Stimulated activated naive CD8-positive, alpha-beta T cell treated with anti-CD3 and anti-CD28 coated beads, Interleukin-15, Interleukin-2, amounts not matched to agents 100 ng/mL and 50 ng/mL, for 24 hours (primary cell): ENCODE measurements around the gene NME8.

Experiments
- H3K27ac Mint-ChIP-seq: one replicate; pipeline ENCODE4 v1.8.0; 2021; ENCODE audit warnings: mild to moderate bottlenecking, mixed read lengths
- H3K27me3 Mint-ChIP-seq: one replicate; pipeline ENCODE4 v1.8.0; 2021; ENCODE audit warnings: mixed read lengths
- H3K36me3 Mint-ChIP-seq: one replicate; pipeline ENCODE4 v1.8.0; 2021; ENCODE audit warnings: low read depth, mixed read lengths
- H3K4me1 Mint-ChIP-seq: one replicate; pipeline ENCODE4 v1.8.0; 2021; ENCODE audit warnings: low read depth, mixed read lengths
- H3K4me3 Mint-ChIP-seq: one replicate; pipeline ENCODE4 v1.8.0; 2021; ENCODE audit warnings: mild to moderate bottlenecking, mixed read lengths
- H3K9me3 Mint-ChIP-seq: one replicate; pipeline ENCODE4 v1.8.0; 2021; ENCODE audit warnings: mixed read lengths

Gene NME8

GRCh38 chr7:37833107-37833817 lies 15.1 kb upstream of the NME8 start:
- Mint-ChIP-seq H3K27me3 (peaks cover 4% of the 10 kb centered on the region), H3K27ac (no peak overlapping the region), H3K4me1 (peaks cover 3% of the 10 kb centered on the region), H3K36me3 (no peaks in the 10 kb centered on the region), H3K9me3 (no peaks in the 10 kb centered on the region), H3K4me3 (peak overlapping the region; percentile 76)

- H3K9me3 Mint-ChIP-seq = no peaks in the 10 kb centered on the region
- no peaks in the 10 kb centered on the region for H3K36me3 Mint-ChIP-seq
- peaks cover 5% of the 10 kb centered on the region for H3K27me3 Mint-ChIP-seq
- H3K27ac Mint-ChIP-seq = no peak overlapping the region
- peaks cover 3% of the 10 kb centered on the region for H3K4me1 Mint-ChIP-seq
- no peak overlapping the region for H3K4me3 Mint-ChIP-seq
These were observed 14.6 kb upstream of the NME8 start for GRCh38 chr7:37833818-37834146.

GRCh38 chr7:37853468-37853867 lies 5.1 kb downstream of the NME8 start:
- Mint-ChIP-seq H3K4me1 (no peaks in the 10 kb centered on the region), H3K36me3 (no peaks in the 10 kb centered on the region), H3K27ac (no peak overlapping the region), H3K9me3 (no peaks in the 10 kb centered on the region), H3K27me3 (peaks cover 5% of the 10 kb centered on the region), H3K4me3 (no peak overlapping the region)

- no peaks in the 10 kb centered on the region for H3K36me3 Mint-ChIP-seq
- H3K27me3 Mint-ChIP-seq = peaks cover 4% of the 10 kb centered on the region
- no peaks in the 10 kb centered on the region for H3K9me3 Mint-ChIP-seq
- H3K4me1 Mint-ChIP-seq = no peaks in the 10 kb centered on the region
- no peak overlapping the region for H3K4me3 Mint-ChIP-seq
- no peak overlapping the region for H3K27ac Mint-ChIP-seq
These were observed 33.7 kb downstream of the NME8 start for GRCh38 chr7:37882086-37882485.

GRCh38 chr7:37893359-37893758 lies 45.0 kb downstream of the NME8 start:
- no peak overlapping the region for H3K27ac Mint-ChIP-seq
- peaks cover 11% of the 10 kb centered on the region for H3K27me3 Mint-ChIP-seq
- no peaks in the 10 kb centered on the region for H3K36me3 Mint-ChIP-seq
- no peaks in the 10 kb centered on the region for H3K4me1 Mint-ChIP-seq
- H3K9me3 Mint-ChIP-seq = peaks cover 3% of the 10 kb centered on the region
- no peak overlapping the region for H3K4me3 Mint-ChIP-seq

GRCh38 chr7:37894671-37895070 lies 46.3 kb downstream of the NME8 start:
- Mint-ChIP-seq H3K4me3 (no peak overlapping the region), H3K27ac (no peak overlapping the region), H3K36me3 (no peaks in the 10 kb centered on the region), H3K9me3 (peaks cover 3% of the 10 kb centered on the region), H3K27me3 (peaks cover 15% of the 10 kb centered on the region), H3K4me1 (no peaks in the 10 kb centered on the region)

- Mint-ChIP-seq H3K9me3 (no peaks in the 10 kb centered on the region), H3K4me3 (no peak overlapping the region), H3K27me3 (peaks cover 13% of the 10 kb centered on the region), H3K4me1 (no peaks in the 10 kb centered on the region), H3K27ac (no peak overlapping the region), H3K36me3 (no peaks in the 10 kb centered on the region)
These were observed 51.4 kb downstream of the NME8 start for GRCh38 chr7:37899712-37900247.

GRCh38 chr7:37901236-37901827 lies 52.9 kb downstream of the NME8 start:
- no peak overlapping the region for H3K4me3 Mint-ChIP-seq
- H3K36me3 Mint-ChIP-seq = no peaks in the 10 kb centered on the region
- H3K27me3 Mint-ChIP-seq = peaks cover 16% of the 10 kb centered on the region
- H3K9me3 Mint-ChIP-seq = no peaks in the 10 kb centered on the region
- no peak overlapping the region for H3K27ac Mint-ChIP-seq
- H3K4me1 Mint-ChIP-seq = no peaks in the 10 kb centered on the region

GRCh38 chr7:37901890-37902524 lies 53.6 kb downstream of the NME8 start:
- Mint-ChIP-seq H3K9me3 (no peaks in the 10 kb centered on the region), H3K27me3 (peaks cover 16% of the 10 kb centered on the region), H3K27ac (no peak overlapping the region)

GRCh38 chr7:37908221-37908788 lies 59.9 kb downstream of the NME8 start:
- no peaks in the 10 kb centered on the region for H3K4me1 Mint-ChIP-seq
- H3K27me3 Mint-ChIP-seq = peaks cover 19% of the 10 kb centered on the region
- no peaks in the 10 kb centered on the region for H3K9me3 Mint-ChIP-seq
- no peak overlapping the region for H3K4me3 Mint-ChIP-seq
- H3K27ac Mint-ChIP-seq = no peak overlapping the region
- H3K36me3 Mint-ChIP-seq = no peaks in the 10 kb centered on the region

More at GRCh38 chr7:37901890-37902524, 53.6 kb downstream of the NME8 start:
- no peaks in the 10 kb centered on the region for H3K36me3 Mint-ChIP-seq
- H3K4me3 Mint-ChIP-seq = no peak overlapping the region
- no peaks in the 10 kb centered on the region for H3K4me1 Mint-ChIP-seq

GRCh38 chr7:37912756-37913155 lies 64.4 kb downstream of the NME8 start:
- Mint-ChIP-seq H3K36me3 (no peaks in the 10 kb centered on the region), H3K27me3 (peaks cover 52% of the 10 kb centered on the region), H3K9me3 (no peaks in the 10 kb centered on the region), H3K27ac (no peak overlapping the region), H3K4me1 (peaks cover 13% of the 10 kb centered on the region), H3K4me3 (no peak overlapping the region)

- H3K27me3 Mint-ChIP-seq = peaks cover 76% of the 10 kb centered on the region
These were observed 67.0 kb downstream of the NME8 start for GRCh38 chr7:37915438-37915837.

GRCh38 chr7:37916017-37916672 lies 67.7 kb downstream of the NME8 start:
- Mint-ChIP-seq H3K27me3 (peaks cover 75% of the 10 kb centered on the region), H3K27ac (no peak overlapping the region), H3K36me3 (no peaks in the 10 kb centered on the region), H3K9me3 (no peaks in the 10 kb centered on the region), H3K4me3 (peak overlapping the region; percentile 68), H3K4me1 (peaks cover 19% of the 10 kb centered on the region)

More at GRCh38 chr7:37915438-37915837, 67.0 kb downstream of the NME8 start:
- peaks cover 17% of the 10 kb centered on the region for H3K4me1 Mint-ChIP-seq
- no peaks in the 10 kb centered on the region for H3K9me3 Mint-ChIP-seq
- H3K27ac Mint-ChIP-seq = no peak overlapping the region
- no peak overlapping the region for H3K4me3 Mint-ChIP-seq
- H3K36me3 Mint-ChIP-seq = no peaks in the 10 kb centered on the region

- Mint-ChIP-seq H3K27ac (no peak within 1 kb of the TSS), H3K9me3 (no peaks in the 10 kb centered on the region), H3K4me1 (peaks cover 27% of the 10 kb centered on the region), H3K27me3 (peaks cover 75% of the 10 kb centered on the region), H3K36me3 (no peaks in the 10 kb centered on the region), H3K4me3 (peak within 1 kb of the TSS; percentile 68)
These were observed 68.6 kb downstream of the NME8 start, which contains the start of gene SFRP4 for GRCh38 chr7:37916673-37917660. TSS of gene SFRP4 (minus strand) at chr7:37916817. CDS start at chr7:37916537, 280 bp downstream.
